Activated CD8-positive, alpha-beta memory T cell treated with anti-CD3 and anti-CD28 coated beads, Interleukin-2, amount 50 U/mL, for 4 hours (primary cell): ENCODE measurements around the gene KLKB1.

Source experiments
- DNase-seq: peaks from one replicate; pipeline ENCODE4 v3.0.0-alpha.2; 2020

Gene KLKB1

DNA sequence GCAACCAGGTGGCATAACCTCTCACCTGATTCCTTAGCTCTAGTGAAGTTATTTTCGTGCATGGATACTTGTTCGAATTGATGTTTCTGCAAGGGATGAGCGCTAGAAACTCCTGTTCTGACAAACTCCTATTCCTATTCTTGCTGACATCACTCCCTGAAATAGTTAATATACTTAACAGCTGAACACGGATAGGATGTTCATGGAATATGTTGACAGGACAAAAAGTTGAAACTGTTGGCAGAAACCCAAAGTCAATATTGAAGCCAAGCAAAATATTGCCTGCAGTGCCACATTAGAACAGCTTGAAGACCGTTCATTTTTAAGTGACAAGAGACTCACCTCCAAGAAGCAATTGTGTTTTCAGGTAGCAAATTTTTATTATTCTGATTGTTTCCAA is at the start of gene KLKB1:
Gene KLKB1 (plus strand): TSS at position 287 of the 400 bp plus-strand sequence. CDS start 689 bp downstream, outside the sequence.
- no peak for DNase-seq

DNA sequence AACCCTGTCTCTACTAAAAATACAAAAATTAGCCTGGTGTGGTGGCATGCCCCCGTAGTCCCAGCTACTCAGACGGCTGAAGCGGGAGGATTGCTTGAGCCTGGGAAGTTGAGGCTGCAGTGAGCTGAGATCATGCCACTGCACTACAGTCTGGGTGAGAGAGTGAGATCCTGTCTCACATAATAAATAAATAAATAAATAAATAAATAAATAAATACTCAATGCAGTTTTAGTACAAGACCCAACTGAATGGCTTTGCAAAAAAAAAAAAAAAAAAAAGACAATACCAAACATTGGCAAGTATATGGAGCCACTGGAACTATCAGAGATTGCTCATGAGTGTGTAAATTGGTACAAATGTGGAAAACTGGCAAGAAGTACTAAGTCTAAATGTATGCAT is 39.2 kb upstream of the KLKB1 start:
- no peak for DNase-seq

DNA sequence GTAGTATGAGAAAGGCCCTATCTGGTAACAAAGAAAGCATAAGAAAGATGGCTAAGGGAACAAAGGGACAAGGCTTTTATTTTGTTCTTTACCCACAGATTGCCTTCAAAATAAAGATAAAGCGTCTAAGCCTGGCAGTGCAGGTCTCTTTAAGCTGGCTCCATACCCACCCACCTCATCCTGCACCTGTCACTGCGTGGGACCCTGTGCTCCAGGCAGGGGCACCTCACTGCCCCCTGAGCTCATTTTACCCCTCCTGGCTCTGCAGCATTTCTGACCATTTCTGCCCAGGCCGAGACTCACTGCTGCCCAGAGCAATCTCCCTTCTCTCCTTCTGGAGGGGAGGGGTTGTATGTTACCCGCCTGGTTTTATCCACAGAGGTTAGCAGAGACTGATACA is 37.7 kb upstream of the KLKB1 start:
- DNase-seq = no peak

DNA sequence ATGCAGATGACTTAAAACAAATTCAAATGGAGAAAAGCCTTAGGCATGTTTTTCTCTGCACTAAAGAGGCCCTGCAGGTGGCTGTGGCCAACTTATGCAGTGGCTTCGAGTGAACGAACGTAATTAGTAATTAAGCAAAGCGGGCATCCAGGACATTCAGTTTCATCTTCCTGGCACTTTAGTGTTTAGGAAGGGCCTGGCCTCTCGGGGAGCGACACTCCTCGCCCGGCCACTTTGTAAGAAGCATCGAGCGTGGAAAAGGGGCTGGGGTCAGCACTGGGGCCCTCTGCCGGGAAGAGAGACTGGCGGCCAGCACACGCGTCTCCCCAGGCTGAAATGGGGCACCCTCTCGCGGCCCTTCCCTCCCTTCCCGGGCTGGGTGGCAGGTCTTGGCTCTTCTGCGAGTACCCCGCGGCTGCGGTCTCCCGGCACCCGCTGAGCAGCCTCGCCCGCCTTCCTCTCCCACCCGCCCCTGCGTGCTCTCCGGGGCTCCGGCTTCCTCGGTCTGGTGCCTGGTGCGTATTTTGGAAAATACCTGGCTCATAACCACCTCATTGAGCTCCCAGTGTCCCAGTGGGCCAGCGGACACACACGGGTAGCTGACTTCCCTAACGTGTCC is 36.6 kb upstream of the KLKB1 start:
- DNase-seq = peak; percentile 52

DNA sequence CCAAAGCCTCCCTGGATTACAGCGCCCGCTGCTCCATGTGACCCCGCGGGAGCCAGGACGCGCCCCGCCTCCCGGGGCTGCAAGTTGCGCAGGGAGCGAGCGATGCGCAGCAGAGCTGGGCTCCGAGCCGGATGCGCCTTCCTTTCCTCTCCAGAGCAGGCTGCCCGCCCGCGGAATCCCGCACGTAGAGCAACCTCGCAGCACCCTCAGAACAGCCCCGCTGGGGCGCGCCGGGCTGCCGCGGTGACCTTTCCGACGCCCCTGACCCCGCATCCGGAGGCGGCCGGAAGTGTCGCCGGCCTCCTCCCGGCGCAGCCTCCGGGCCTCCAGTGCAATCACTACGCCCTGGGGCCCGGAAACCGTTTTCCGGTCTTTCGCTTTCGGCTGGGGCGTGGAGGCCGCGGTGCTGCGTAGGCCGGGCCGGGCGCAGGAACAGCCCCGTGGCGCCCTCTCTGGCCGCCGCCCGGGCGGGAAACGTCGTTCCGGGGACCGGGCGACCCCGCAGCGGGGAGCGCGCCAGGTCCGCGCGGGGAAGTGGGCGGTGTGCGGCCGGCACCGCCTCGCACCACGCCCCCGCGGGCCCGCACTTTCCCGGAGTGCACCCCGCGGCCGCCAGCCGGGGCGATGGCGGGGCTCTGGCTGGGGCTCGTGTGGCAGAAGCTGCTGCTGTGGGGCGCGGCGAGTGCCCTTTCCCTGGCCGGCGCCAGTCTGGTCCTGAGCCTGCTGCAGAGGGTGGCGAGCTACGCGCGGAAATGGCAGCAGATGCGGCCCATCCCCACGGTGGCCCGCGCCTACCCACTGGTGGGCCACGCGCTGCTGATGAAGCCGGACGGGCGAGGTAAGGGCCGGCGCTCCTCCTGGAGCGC is 35.9 kb upstream of the KLKB1 start, which contains the start of gene CYP4V2:
Gene CYP4V2 (plus strand): TSS at position 368 of the 866 bp plus-strand sequence. CDS start 257 bp downstream, at position 625.
- DNase-seq = peak; percentile 83

DNA sequence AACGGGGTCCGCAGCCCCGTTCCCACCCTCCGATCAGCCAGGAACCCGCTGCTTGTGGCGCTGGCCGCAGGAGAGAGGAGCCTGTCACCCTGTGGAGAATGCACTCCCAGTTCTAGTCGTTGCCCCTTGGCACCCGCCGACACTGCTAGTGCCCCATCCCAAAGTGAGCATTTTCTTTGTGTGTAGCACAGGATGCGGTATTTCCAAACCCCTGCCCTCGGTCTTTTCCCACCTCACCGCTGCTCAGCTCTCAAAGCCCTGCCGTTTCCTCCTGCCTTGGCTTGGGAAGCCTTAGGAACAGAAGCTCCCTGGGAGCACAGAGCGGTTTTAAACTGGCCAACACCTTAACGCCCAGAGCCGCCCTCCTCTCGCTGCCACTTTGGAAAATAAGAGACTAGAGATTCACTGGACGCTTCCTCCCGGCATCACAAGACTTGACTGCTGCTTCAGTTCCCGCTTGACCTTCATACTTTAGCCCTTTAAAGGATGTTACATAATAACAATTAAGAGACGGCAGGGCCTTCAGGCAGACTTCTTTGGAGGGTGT is 35.2 kb upstream of the KLKB1 start:
- DNase-seq = no peak

DNA sequence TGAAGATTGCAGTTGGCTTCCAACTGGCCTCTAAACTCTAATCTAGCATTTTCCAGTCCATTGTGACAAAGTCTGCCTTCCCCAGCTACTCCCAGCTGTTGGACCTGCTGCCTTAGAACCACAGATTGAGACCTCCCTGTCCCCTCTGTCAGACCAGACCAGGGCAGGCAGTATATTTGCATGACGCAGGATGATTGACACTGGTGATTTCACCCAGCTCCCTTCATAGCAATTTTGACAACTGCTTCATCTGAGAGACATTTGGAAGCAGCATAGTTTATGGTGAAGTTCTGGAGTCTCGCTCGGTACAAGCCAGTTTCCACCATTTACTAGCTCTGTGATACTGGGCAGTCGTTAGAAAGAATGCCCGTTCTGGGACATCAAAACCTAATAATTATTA is 33.5 kb upstream of the KLKB1 start:
- DNase-seq = no peak

DNA sequence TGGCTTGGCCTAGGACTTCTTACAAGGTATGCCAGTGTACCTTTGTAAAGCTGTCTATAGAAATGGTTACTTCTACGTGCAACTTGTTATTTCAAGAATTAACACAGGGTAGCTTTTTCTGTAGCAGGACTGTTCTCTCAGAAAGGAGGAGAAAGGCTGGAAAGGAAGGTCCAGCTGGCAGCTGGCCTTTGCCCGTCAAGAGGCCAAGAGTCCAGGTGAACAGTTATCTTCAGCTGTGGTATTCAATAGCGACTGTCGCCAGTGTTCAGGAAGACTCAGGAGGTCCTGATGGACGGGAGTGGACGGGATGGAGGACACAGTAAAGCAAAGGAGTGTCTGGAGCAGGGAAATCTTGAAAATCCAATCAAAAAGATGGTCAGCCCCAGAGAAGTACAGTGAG is 31.2 kb upstream of the KLKB1 start:
- DNase-seq = no peak

DNA sequence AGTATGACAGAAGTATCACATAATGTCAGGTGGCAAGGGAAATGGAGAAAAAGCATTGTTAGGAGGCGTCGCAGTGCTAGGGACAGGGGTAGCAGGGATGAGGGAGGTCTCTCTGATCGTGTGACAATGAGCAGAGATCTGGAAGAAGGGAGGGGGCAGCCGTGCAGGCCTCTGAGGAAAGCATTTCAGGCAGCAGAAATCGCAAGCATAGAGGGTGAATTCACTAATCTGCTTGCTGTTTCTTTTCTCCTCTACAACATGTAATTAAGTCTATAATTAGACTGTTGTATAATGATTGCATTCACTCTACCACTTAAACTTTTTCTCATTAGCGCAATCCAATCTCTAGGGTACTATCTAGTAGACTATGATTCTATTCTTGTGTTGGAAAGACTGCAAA is 26.8 kb upstream of the KLKB1 start:
- DNase-seq = no peak

DNA sequence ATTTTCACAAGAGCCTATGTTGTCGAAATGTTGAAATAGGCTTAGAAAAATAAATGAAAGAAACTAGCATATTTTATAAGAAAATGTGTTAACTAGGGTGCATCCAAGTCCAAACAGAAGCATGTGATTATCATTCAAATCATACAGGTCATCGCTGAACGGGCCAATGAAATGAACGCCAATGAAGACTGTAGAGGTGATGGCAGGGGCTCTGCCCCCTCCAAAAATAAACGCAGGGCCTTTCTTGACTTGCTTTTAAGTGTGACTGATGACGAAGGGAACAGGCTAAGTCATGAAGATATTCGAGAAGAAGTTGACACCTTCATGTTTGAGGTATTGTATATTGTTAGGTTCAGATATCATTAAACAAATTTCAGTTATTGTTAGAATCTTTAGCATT is 26.3 kb upstream of the KLKB1 start:
- no peak for DNase-seq

DNA sequence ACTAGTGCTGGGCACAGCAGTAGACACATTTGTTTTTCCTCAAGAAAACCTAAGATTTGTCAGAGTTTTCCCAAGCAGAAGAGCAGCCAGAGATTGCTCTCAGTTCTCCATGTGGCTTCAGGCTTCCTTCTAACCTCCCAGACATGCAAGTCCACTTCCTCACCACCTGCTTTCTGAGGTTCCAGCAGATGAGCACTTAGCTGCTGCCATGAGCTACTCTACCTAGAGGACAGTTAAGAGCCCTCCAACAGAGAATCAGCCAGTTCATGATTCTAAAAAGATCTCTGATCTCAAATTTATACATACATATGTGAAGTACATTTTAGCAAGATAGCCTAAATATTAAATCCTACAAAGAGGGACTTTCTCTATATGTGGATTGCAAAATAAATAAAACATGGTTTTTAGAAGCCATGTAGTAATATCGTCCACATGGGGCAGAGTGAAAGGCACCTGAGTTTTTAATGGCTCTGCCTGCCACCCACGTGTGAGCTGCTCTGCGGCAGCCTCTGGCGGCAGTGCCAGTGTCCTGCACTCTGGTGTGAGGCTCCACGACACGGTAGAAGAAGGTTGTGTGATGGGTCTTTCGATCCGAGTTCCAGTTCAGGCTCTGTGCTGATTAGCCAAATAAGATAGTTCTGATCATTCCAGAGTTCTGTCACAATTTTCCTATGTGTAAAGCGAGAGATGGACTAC is 25.6 kb upstream of the KLKB1 start:
- DNase-seq = peak; percentile 48

DNA sequence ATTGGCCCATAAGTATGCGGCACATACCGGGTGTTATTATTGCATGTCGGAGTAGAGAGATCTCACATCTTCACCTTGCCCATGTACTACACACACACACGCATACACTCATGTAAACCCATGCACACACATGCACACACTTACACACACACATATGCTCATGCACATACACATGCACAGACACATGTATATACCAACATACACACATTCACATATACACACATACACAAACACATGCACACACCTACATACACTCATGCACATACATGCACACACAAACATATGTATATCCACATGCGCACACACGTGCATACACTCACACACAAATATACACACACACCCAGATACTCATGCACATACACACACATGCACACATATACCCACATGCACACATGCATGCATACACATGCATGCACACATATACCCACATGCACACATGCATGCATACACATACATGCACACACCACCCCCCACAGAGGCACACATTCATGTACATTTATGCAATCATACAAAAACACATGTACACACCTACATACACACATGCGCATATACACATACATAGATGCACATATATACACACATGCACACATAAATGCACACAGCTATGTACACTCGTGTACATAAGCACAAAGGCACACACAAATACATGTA is 24.7 kb upstream of the KLKB1 start:
- no peak for DNase-seq

DNA sequence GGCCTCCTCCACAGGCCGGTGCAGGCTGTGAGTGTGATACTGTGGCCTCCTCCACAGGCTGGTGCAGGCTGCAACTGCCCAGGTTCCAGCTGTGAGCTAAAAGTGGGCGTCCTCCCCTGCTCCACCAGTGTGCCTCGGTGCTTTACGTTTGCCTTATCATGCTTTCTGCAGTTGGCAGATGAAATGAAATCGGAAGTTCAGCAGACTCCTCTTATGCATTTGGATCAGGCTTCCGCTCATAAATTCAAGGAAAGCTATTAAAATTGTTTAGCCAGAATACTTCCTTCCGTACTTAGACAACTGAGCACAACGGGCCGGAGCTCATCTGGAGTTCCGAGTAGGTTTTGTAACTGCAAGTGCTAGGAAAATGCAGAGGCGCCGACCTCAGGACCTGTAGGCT is 23.9 kb upstream of the KLKB1 start:
- DNase-seq = no peak

DNA sequence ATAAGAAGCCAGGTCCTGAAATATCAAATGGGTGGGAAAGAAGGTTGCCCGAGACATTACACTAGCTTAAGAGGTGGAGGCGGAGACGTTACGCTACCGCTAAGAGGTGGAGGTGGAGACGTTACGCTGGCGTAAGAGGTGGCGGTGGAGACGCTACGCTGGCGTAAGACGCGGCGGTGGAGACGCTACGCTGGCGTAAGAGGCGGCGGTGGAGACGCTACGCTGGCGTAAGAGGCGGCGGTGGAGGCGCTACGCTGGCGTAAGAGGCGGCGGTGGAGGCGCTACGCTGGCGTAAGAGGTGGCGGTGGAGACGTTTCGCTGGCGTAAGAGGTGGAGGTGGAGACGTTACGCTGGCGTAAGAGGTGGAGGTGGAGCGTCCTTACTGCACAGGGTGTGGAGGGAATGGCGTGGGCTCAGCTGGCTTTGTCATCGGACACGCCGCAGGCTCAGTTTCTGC is 23.2 kb upstream of the KLKB1 start:
- no peak for DNase-seq

DNA sequence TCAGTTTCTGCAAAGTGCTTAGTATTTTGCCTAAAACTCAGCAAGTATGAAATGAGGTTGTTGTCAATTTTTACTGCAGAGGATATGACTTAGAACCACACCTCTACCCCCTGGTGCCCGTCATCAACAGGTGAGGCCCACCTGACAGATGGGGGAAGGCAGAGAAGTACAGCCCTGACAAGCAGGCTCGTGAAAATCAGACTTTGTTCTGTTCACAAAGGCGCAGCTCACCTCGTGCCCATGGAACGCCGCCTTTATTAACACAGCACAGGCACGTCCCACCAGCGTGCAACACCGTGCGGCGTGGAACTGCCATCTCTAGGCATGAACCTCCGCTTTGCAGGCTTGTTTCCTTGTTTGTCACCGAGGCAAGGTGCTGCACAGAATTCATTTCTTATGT is 22.6 kb upstream of the KLKB1 start:
- no peak for DNase-seq

DNA sequence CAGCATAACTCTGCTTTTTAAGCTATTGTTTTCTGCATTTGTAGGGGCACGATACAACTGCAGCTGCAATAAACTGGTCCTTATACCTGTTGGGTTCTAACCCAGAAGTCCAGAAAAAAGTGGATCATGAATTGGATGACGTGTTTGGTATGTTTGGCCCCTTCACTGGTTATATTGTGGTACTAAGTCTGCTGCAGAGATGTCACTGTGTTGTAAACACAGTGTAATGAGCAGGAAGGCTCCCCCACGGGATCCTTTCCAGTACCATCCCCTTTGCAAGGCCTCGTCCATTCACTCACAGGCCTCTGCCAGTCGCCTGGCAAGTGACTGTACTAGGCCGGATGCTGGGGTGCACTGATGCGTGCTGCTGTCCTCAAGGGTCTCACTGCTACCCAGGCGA is 22.2 kb upstream of the KLKB1 start:
- no peak for DNase-seq

DNA sequence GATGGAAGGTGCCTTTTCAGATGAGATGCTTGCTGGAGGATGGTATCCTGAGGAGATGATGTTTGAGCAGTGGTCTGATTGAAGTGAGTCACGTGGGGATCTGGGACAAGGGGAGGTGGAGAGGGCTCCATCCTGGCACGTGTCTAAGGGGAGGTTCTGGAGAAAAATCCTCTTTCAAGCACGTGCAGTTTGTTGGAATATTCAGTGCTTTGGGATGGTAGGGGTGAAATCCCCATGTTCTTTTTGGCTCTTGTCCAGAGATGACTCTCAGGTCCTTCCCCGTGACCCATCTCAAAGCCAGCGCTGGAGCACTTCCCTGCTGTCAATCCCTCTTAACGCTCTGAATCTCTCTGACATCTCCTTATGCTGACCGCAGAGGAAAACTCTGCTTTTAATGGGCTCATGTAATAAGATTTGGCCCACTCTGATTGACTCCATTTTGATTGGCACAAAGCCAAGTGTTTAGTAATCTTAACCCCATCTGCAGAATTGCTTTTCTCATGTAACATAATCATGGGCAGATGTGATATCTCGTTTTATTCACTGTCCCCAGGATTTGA is 10.8 kb upstream of the KLKB1 start:
- no peak for DNase-seq

DNA sequence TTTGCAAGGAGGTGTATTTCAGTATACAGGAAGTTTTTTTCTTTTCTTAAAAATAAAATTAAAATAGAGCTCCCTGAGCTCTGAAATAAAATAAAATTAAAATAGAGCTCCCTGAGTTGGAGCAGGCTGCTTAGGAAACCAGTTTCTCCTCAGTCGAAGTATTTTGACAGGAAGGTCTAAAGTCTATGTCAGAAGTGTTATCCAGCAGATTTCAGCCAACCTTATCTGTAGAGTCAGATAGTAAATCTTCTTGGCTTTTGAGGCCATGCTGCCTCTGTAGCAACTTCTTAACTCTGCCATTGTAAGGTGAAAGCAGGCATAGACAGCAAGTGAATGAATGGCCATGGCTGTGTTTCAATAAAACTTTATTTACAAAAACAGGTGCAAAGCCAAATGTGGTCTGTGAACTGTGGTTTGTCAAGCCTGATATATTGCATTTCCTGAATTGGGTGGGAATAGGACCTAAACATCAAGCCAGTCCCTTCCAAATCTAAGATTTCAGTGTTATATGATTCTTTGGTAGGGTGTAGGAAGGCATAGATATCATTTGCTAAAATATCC is 9.5 kb upstream of the KLKB1 start:
- DNase-seq = no peak

DNA sequence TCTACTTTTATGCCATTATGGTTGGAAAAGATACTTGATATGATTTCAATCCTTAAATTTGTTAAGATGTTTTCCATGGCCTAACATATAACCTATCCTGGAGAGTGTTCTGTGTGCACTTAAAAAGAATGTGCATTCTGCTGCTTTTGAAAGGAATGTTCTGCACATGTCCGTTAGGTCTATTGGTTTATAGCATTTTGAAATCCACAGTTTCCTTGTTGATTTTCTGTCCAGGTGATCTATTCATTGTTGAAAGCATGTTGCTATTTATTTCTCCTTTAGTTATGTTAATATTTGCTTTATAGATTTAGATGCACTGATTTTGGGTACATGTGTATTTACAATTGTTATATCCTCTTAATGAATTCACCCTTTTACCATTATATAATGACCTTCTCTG is 5.7 kb upstream of the KLKB1 start:
- no peak for DNase-seq

DNA sequence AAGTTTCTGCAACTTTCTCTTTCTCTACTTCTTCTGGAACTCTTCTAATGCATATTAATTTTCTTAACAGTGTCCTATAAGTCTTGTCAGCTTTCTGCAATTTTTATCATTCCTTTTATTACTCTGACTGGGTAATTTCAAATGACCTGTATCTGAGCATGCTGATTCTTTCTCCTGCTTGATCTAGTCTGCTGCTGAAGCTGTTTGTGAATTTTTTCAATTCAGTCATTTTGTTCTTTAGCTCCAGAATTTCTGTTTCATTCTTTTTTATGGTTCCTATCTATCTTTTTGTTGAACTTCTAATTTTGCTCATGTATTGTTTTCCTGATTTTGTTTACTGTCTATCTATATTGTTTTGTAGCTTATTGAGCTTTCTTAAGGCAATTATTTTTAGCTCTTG is 1.5 kb upstream of the KLKB1 start:
- DNase-seq = no peak

DNA sequence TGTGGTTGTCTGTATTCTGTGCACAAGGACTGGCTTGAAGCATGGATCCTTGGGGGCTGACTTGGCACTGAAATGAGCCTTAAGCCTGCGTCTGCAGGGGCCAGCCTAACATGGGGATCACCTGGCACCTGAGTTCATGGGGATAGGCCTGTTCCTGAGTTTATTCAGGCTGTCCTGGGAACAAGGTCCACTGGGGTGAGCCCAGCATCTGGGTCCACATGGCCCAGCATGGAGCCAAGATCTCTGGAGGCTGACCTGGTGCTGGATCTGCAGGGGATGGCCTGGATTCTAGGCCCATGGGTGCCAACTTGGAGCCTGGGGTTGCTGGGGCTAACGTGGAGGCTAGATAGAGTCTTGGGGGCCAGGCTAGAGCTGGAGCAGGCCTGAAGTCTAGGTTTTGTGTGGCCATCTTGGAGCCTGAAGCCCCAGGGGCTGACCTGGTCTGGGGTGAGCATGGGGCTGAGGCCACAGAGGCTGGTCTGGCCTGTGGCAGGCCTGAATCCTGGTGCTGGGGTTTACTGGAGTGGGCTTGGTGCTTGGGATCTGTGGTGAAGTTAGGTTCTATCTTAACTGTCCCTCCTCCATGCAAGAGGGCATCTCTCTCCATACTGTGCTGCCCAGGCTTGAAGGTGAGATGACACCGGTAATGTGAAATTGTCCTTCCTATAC is 652 bp upstream of the KLKB1 start:
- DNase-seq = no peak
